Panc1 (cell line): ENCODE measurements around the gene NSRP1. TPM values are rescaled to one million over a fixed set of nuclear protein-coding genes. Genes with fewer than 3 reads are reported as not detected.

Experiments used
- ATAC-seq: fragments of 200-7000 bp; cut with Tn5 transposase; 2 replicates; pipeline ENCODE4 v1.9.1; 2020; ENCODE audit warnings: mild to moderate bottlenecking, moderate library complexity
- BruUV-seq: library from RNA; stranded (reverse); fragments of 400-500 nt; replicated peaks from 2 replicates; lab custom pipeline; 2021; lab: Mats Ljungman, UMichigan
- CTCF ChIA-PET: fragments of 300-600 bp; sonication (Branson Sonifier 250); formaldehyde crosslinking; loops from one replicate; lab custom pipeline; 2022; ENCODE audit warnings: antibody characterized with exemption; lab: Charles Lee
- POLR2A ChIA-PET: fragments of 300-600 bp; sonication (Branson Sonifier 250); formaldehyde crosslinking; loops from one replicate; lab custom pipeline; 2022; ENCODE audit warnings: antibody characterized with exemption; lab: Charles Lee
- DNase-seq: peaks from one replicate; pipeline ENCODE4 v3.0.0-alpha.2; 2010; ENCODE audit warnings: low read depth, low spot score
- H3K27ac ChIP-seq: 2 replicates; pipeline ENCODE4 v1.5.1; 2011; ENCODE audit warnings: mild to moderate bottlenecking, low read length, inconsistent platforms
- H3K27me3 ChIP-seq: fragments of 200-500 bp; sonication (Bioruptor generic); 2 replicates; pipeline ENCODE4 v1.6.0; 2014; ENCODE audit warnings: low read length, inconsistent platforms; ENCODE audit not compliant: control insufficient read depth, insufficient read depth
- H3K36me3 ChIP-seq: fragments of 200-500 bp; sonication (Bioruptor generic); 2 replicates; pipeline ENCODE4 v1.5.1; 2014; ENCODE audit warnings: inconsistent platforms, mild to moderate bottlenecking, low read length, moderate library complexity; ENCODE audit not compliant: control insufficient read depth, insufficient read depth
- H3K4me1 ChIP-seq: 2 replicates; pipeline ENCODE4 v1.5.1; 2011; ENCODE audit warnings: inconsistent platforms, mild to moderate bottlenecking, low read length, moderate library complexity; ENCODE audit not compliant: control insufficient read depth, insufficient read depth
- H3K4me3 ChIP-seq, 2 experiments: 2 replicates each; pipeline ENCODE4 v1.5.1; 2011 to 2012; ENCODE audit warnings: low read depth in 2 of 2, low read length in 2 of 2, mild to moderate bottlenecking in 2 of 2, inconsistent platforms in 1 of 2, moderate library complexity in 1 of 2
- H3K9me3 ChIP-seq: fragments of 200-500 bp; sonication (Bioruptor generic); 2 replicates; pipeline ENCODE4 v1.5.1; 2014; ENCODE audit warnings: low read depth, mild to moderate bottlenecking, inconsistent platforms, low read length, moderate library complexity; ENCODE audit not compliant: control insufficient read depth, insufficient read depth
- CTCF ChIP-seq: fragments of 450-650 bp; IDR thresholded peaks from 2 replicates; pipeline ENCODE4 v1.5.1; 2017; ENCODE audit warnings: mild to moderate bottlenecking
- POLR2AphosphoS5 ChIP-seq: IDR thresholded peaks from 2 replicates; pipeline ENCODE4 v1.6.1; 2012; ENCODE audit warnings: mild to moderate bottlenecking, low read depth, low read length, moderate library complexity
- REST ChIP-seq, 2 experiments: IDR thresholded peaks; 2 replicates each; pipeline ENCODE4 v1.6.1; 2011 to 2012; ENCODE audit warnings: low read depth in 2 of 2, control low read depth in 1 of 2, low read length in 1 of 2, mild to moderate bottlenecking in 1 of 2, moderate library complexity in 1 of 2; ENCODE audit not compliant: insufficient read depth in 1 of 2
- SIN3A ChIP-seq: IDR thresholded peaks from 2 replicates; pipeline ENCODE4 v1.6.1; 2012; ENCODE audit warnings: low read depth, mild to moderate bottlenecking, low read length, moderate library complexity, borderline replicate concordance; ENCODE audit not compliant: insufficient read depth
- TCF7L2 ChIP-seq: IDR thresholded peaks from 2 replicates; pipeline ENCODE4 v1.6.1; 2011; ENCODE audit warnings: mild to moderate bottlenecking, low read depth, low read length, inconsistent platforms
- in situ Hi-C: cut with HindIII; loops from 2 replicates; pipeline ENCODE4 v1.10.0; 2016; ENCODE audit warnings: low sequenced_read_pairs, low pct_unique_long_range_greater_than_20kb
- intact Hi-C: fragments of 100-400 bp; cut with micrococcal nuclease; formaldehyde crosslinking; loops from one replicate; pipeline ENCODE4 v1.10.0; 2022; ENCODE audit not compliant: unreplicated experiment
- total RNA-seq: library from RNA; stranded (reverse); gene quantifications from one replicate; pipeline ENCODE4 v1.2.1, GENCODE V29; 2021; ENCODE audit not compliant: unreplicated experiment

The NSRP1 gene
- total RNA-seq, 1 experiment from 2014 or later, result 30.5 TPM

DNA sequence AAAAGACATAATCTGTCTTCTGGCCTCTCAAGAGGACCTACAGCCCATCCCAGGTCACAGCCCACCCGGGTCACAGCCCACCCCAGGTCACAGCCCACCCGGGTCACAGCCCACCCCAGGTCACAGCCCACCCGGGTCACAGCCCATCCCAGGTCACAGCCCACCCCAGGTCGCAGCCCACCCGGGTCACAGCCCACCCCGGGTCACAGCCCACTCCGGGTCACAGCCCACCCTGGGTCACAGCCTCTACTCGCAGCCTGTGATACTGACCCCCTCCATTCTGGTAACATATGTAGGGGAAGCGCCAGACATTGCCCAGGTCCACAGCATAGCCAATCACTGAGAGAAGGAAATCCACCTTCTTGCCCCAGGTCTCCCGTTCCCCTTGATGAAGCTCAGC, 104.7 kb downstream of the NSRP1 start:
- POLR2A ChIA-PET, result no interaction called here
- Histone ChIP-seq H3K27me3 (0 out of 2 replicates have a peak, but pooled peaks cover 2% of the 10 kb centered on the region), H3K9me3 (no peaks in the 10 kb centered on the region), H3K36me3 (no peaks in the 10 kb centered on the region), H3K27ac (no peak overlapping the region), H3K4me3 (no peak overlapping the region), H3K4me1 (no peaks in the 10 kb centered on the region)
- in situ Hi-C loops, result no loop called here
- intact Hi-C loops, result no loop called here
- TF ChIP-seq SIN3A (no peak), CTCF (no peak), REST (IDR thresholded peaks at IDR 0.05; ENCODE audit: insufficient read depth in 1 of 2, low read depth in 2 of 2, low read length in 1 of 2) (no peak), TCF7L2 (no peak), POLR2AphosphoS5 (no peak)
- CTCF ChIA-PET, result interaction anchor here (0.6 kb wide), 1 partner anchor 174 kb away, joined by 3 read pairs; no protein-coding TSS in a partner anchor
- DNase-seq (no peak), ATAC-seq (no peak)
- BruUV-seq, result no TSS peak

DNA sequence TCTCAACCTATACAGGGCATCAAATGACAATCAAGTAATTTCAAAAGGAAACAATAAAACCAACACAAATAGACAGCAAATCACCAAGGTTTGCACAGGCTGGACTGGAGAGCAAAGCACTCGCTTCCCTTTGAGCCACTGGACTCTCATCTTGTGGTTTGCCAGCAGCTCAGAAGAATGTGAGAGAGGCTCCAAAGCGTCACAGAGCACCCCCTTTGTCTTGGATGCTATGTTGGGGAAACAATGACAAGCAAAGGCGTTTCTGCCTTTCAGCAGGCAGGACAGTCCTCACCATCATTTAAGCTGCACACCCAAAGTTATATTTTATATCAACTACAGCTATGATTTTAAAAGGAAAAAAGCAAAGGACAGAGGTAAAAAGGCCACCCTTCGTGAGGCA, 105.6 kb downstream of the NSRP1 start:
- TF ChIP-seq TCF7L2 (no peak), SIN3A (no peak), CTCF (no peak), REST (IDR thresholded peaks at IDR 0.05; ENCODE audit: insufficient read depth in 1 of 2, low read depth in 2 of 2, low read length in 1 of 2) (no peak), POLR2AphosphoS5 (no peak)
- no TSS peak for BruUV-seq
- ATAC-seq (no peak), DNase-seq (no peak)
- no peak overlapping the region for H3K27ac ChIP-seq
- 0 out of 2 replicates have a peak, but pooled peaks cover 2% of the 10 kb centered on the region for H3K27me3 ChIP-seq
- no peaks in the 10 kb centered on the region for H3K36me3 ChIP-seq
- in situ Hi-C loops (no loop called here), intact Hi-C loops (no loop called here)
- H3K4me3 ChIP-seq, result no peak overlapping the region
- ChIA-PET POLR2A (no interaction called here), CTCF (no interaction called here)
- no peaks in the 10 kb centered on the region for H3K9me3 ChIP-seq
- no peaks in the 10 kb centered on the region for H3K4me1 ChIP-seq
